Naive thymus-derived CD8-positive, alpha-beta T cell (primary cell): ENCODE results near the gene GAGE12G. TPM values are rescaled to one million over a fixed set of nuclear protein-coding genes. Genes with fewer than 3 reads are reported as not detected.
"Not testable (repeated sequence)": the region's sequence is repeated elsewhere in the genome, so short reads cannot be mapped to it uniquely, and the experiment has no call there.

ENCODE experiments used
- ATAC-seq, 2 donors: fragments of 150-1000 bp; cut with Tn5 transposase in 1 of 2; sonication (Bioruptor Pico), chemical (Tn5 transposase) in 1 of 2; 1 replicate in 1 of 2; 2 replicates in 1 of 2; pipeline ENCODE4 v1.10.0; 2021; ENCODE audit warnings: mild to moderate bottlenecking in 2 of 2, moderate library complexity in 2 of 2
- POLR2A ChIA-PET: fragments of 350-600 bp; sonication (Branson Sonifier 250); formaldehyde crosslinking; loops from one replicate; lab custom pipeline; 2021; ENCODE audit warnings: antibody characterized with exemption; lab: Charles Lee
- DNase-seq, 10 donors: peaks; one replicate each; pipeline versions ENCODE4 v3.0.0 to v3.0.0-alpha.2; 2020 to 2022
- H3K27ac Mint-ChIP-seq, 10 donors: one replicate each; pipeline ENCODE4 v1.8.0; 2020 to 2022; ENCODE audit warnings: mild to moderate bottlenecking in 10 of 10, mixed read lengths in 10 of 10, moderate library complexity in 4 of 10, inconsistent platforms in 1 of 10
- H3K27me3 Mint-ChIP-seq, 5 donors: one replicate each; pipeline ENCODE4 v1.8.0; 2021 to 2022; ENCODE audit warnings: mixed read lengths in 5 of 5
- H3K36me3 Mint-ChIP-seq, 3 donors: one replicate each; pipeline ENCODE4 v1.8.0; 2020 to 2022; ENCODE audit warnings: mixed read lengths in 3 of 3, mild to moderate bottlenecking in 2 of 3, inconsistent platforms in 1 of 3
- H3K4me1 Mint-ChIP-seq, 4 donors: one replicate each; pipeline ENCODE4 v1.8.0; 2021 to 2022; ENCODE audit warnings: mixed read lengths in 4 of 4
- H3K4me3 Mint-ChIP-seq, 10 donors: one replicate each; pipeline ENCODE4 v1.8.0; 2020 to 2022; ENCODE audit warnings: mild to moderate bottlenecking in 10 of 10, mixed read lengths in 10 of 10, moderate library complexity in 6 of 10, inconsistent platforms in 1 of 10
- H3K9me3 Mint-ChIP-seq, 9 donors: one replicate each; pipeline ENCODE4 v1.8.0; 2020 to 2022; ENCODE audit warnings: mixed read lengths in 9 of 9, mild to moderate bottlenecking in 3 of 9, inconsistent platforms in 1 of 9, moderate library complexity in 1 of 9
- polyA plus RNA-seq, 3 donors: library from polyadenylated mRNA; unstranded; fragments of 300-500 nt; fragmentation: Illumina TruSeq; gene quantifications; one replicate each; pipeline ENCODE4 v1.2.3, GENCODE V29; 2021
- total RNA-seq, 8 experiments: library from RNA in 2 of 8; stranded (reverse) in 2 of 8; gene quantifications; one replicate each; pipeline ENCODE4 v1.2.3 and lab custom pipeline; 2021 to 2026

The GAGE12G gene, protein sequence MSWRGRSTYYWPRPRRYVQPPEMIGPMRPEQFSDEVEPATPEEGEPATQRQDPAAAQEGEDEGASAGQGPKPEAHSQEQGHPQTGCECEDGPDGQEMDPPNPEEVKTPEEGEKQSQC
- total RNA-seq (not detected), polyA plus RNA-seq (not detected), total RNA-seq (lab: John Stamatoyannopoulos, UW) (0 reads per million in 6 experiments)

DNA sequence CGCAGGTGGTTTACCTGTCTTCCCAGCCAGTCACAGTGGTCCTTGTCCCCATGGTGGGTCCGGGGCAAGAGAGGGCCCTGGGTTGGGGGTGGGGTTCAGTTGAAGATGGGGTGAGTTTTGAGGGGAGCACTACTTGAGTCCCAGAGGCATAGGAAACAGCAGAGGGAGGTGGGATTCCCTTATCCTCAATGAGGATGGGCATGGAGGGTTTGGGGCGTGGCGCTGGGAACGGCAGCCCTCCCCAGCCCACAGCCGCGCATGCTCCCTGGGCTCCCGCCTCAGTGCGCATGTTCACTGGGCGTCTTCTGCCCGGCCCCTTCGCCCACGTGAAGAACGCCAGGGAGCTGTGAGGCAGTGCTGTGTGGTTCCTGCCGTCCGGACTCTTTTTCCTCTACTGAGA, at the start of gene GAGE12G:
GAGE12G (plus strand) TSS at position 301 of the 400 bp plus-strand sequence. CDS start 1,155 bp downstream, outside the sequence.
- H3K4me1 Mint-ChIP-seq, ATAC-seq, H3K36me3 Mint-ChIP-seq, POLR2A ChIA-PET, H3K27me3 Mint-ChIP-seq, DNase-seq, H3K27ac Mint-ChIP-seq, H3K9me3 Mint-ChIP-seq, H3K4me3 Mint-ChIP-seq: not testable (repeated sequence)

GRCh38 chrX:49531877-49532276, 38.3 kb upstream of the GAGE12G start, which contains the start of gene GAGE12C:
TSS of gene GAGE12C (plus strand) at chrX:49532177. CDS start at chrX:49533332, 1,155 bp downstream.
- DNase-seq, H3K27ac Mint-ChIP-seq, H3K9me3 Mint-ChIP-seq, H3K36me3 Mint-ChIP-seq, H3K4me1 Mint-ChIP-seq, POLR2A ChIA-PET, ATAC-seq, H3K27me3 Mint-ChIP-seq, H3K4me3 Mint-ChIP-seq: not testable (repeated sequence)

GRCh38 chrX:49541433-49541832, 28.8 kb upstream of the GAGE12G start, which contains the start of gene GAGE12D:
TSS of gene GAGE12D (plus strand) at chrX:49541733. CDS start at chrX:49542888, 1,155 bp downstream.
- H3K4me3 Mint-ChIP-seq, H3K9me3 Mint-ChIP-seq, H3K36me3 Mint-ChIP-seq, H3K27me3 Mint-ChIP-seq, H3K4me1 Mint-ChIP-seq, ATAC-seq, DNase-seq, H3K27ac Mint-ChIP-seq, POLR2A ChIA-PET: not testable (repeated sequence)

DNA sequence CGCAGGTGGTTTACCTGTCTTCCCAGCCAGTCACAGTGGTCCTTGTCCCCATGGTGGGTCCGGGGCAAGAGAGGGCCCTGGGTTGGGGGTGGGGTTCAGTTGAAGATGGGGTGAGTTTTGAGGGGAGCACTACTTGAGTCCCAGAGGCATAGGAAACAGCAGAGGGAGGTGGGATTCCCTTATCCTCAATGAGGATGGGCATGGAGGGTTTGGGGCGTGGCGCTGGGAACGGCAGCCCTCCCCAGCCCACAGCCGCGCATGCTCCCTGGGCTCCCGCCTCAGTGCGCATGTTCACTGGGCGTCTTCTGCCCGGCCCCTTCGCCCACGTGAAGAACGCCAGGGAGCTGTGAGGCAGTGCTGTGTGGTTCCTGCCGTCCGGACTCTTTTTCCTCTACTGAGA, 19.2 kb upstream of the GAGE12G start, which contains the start of gene GAGE12E:
GAGE12E (plus strand) TSS at position 301 of the 400 bp plus-strand sequence. CDS start 1,155 bp downstream, outside the sequence.
- ATAC-seq, POLR2A ChIA-PET, H3K9me3 Mint-ChIP-seq, H3K36me3 Mint-ChIP-seq, H3K4me1 Mint-ChIP-seq, H3K4me3 Mint-ChIP-seq, DNase-seq, H3K27me3 Mint-ChIP-seq, H3K27ac Mint-ChIP-seq: not testable (repeated sequence)

DNA sequence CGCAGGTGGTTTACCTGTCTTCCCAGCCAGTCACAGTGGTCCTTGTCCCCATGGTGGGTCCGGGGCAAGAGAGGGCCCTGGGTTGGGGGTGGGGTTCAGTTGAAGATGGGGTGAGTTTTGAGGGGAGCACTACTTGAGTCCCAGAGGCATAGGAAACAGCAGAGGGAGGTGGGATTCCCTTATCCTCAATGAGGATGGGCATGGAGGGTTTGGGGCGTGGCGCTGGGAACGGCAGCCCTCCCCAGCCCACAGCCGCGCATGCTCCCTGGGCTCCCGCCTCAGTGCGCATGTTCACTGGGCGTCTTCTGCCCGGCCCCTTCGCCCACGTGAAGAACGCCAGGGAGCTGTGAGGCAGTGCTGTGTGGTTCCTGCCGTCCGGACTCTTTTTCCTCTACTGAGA, 9.7 kb upstream of the GAGE12G start, which contains the start of gene GAGE12F:
GAGE12F (plus strand) TSS at position 301 of the 400 bp plus-strand sequence. CDS start 1,155 bp downstream, outside the sequence.
- H3K36me3 Mint-ChIP-seq, H3K4me1 Mint-ChIP-seq, POLR2A ChIA-PET, ATAC-seq, H3K27ac Mint-ChIP-seq, H3K9me3 Mint-ChIP-seq, DNase-seq, H3K4me3 Mint-ChIP-seq, H3K27me3 Mint-ChIP-seq: not testable (repeated sequence)

DNA sequence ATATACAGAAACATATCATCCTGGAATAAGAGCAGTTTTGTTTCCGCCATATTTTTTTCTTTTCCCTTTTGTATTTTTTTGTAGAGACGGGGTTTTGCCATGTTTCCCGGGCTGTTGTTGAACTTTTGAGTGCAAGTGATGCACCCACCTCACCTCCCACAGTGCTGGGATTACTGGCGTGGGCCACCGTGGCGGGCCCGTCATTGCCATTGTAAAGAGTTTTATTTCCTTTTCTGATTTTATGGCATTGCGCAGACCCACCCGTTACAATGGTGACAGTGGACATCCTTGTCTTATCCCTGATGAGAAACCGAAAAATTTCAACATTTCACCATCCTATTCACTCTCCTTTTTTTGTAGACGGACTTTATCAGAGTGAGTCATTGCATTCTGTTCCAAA, 1.5 kb upstream of the GAGE12G start:
- ATAC-seq, H3K4me3 Mint-ChIP-seq, H3K9me3 Mint-ChIP-seq, H3K4me1 Mint-ChIP-seq, H3K36me3 Mint-ChIP-seq, H3K27ac Mint-ChIP-seq, POLR2A ChIA-PET, H3K27me3 Mint-ChIP-seq: not testable (repeated sequence)
- DNase-seq: peak in 1 of 10 donors; percentile 3

- H3K4me1 Mint-ChIP-seq, H3K36me3 Mint-ChIP-seq, H3K4me3 Mint-ChIP-seq, POLR2A ChIA-PET, H3K9me3 Mint-ChIP-seq, DNase-seq, H3K27ac Mint-ChIP-seq, H3K27me3 Mint-ChIP-seq, ATAC-seq: not testable (repeated sequence)
Measured at GRCh38 chrX:49569152-49569551, 1.0 kb upstream of the GAGE12G start.

GRCh38 chrX:49579649-49580048, 9.4 kb downstream of the GAGE12G start, which contains the start of gene GAGE12H:
TSS of gene GAGE12H (plus strand) at chrX:49579949. CDS start at chrX:49581104, 1,155 bp downstream.
- H3K27me3 Mint-ChIP-seq, DNase-seq, ATAC-seq, H3K9me3 Mint-ChIP-seq, H3K36me3 Mint-ChIP-seq, H3K4me3 Mint-ChIP-seq, H3K4me1 Mint-ChIP-seq, POLR2A ChIA-PET, H3K27ac Mint-ChIP-seq: not testable (repeated sequence)

DNA sequence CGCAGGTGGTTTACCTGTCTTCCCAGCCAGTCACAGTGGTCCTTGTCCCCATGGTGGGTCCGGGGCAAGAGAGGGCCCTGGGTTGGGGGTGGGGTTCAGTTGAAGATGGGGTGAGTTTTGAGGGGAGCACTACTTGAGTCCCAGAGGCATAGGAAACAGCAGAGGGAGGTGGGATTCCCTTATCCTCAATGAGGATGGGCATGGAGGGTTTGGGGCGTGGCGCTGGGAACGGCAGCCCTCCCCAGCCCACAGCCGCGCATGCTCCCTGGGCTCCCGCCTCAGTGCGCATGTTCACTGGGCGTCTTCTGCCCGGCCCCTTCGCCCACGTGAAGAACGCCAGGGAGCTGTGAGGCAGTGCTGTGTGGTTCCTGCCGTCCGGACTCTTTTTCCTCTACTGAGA, 19.0 kb downstream of the GAGE12G start, which contains the start of gene GAGE2A:
GAGE2A (plus strand) TSS at position 301 of the 400 bp plus-strand sequence. CDS start 1,155 bp downstream, outside the sequence.
- H3K36me3 Mint-ChIP-seq, H3K4me3 Mint-ChIP-seq, H3K27ac Mint-ChIP-seq, POLR2A ChIA-PET, H3K4me1 Mint-ChIP-seq, H3K27me3 Mint-ChIP-seq, ATAC-seq, DNase-seq, H3K9me3 Mint-ChIP-seq: not testable (repeated sequence)

GRCh38 chrX:49589769-49590478, 19.7 kb downstream of the GAGE12G start:
- H3K36me3 Mint-ChIP-seq, H3K9me3 Mint-ChIP-seq, H3K27me3 Mint-ChIP-seq, H3K27ac Mint-ChIP-seq, POLR2A ChIA-PET, ATAC-seq, H3K4me1 Mint-ChIP-seq, H3K4me3 Mint-ChIP-seq: not testable (repeated sequence)
- peak in 5 of 10 donors; percentile 0 to 55 (median 5) for DNase-seq

- H3K4me1 Mint-ChIP-seq, H3K27me3 Mint-ChIP-seq, DNase-seq, ATAC-seq, POLR2A ChIA-PET, H3K27ac Mint-ChIP-seq, H3K36me3 Mint-ChIP-seq, H3K4me3 Mint-ChIP-seq, H3K9me3 Mint-ChIP-seq: not testable (repeated sequence)
Measured at GRCh38 chrX:49590488-49590887, 20.3 kb downstream of the GAGE12G start.

- H3K27ac Mint-ChIP-seq, ATAC-seq, H3K4me1 Mint-ChIP-seq, H3K27me3 Mint-ChIP-seq, POLR2A ChIA-PET, DNase-seq, H3K4me3 Mint-ChIP-seq, H3K36me3 Mint-ChIP-seq, H3K9me3 Mint-ChIP-seq: not testable (repeated sequence)
Measured at GRCh38 chrX:49598720-49599119, 28.5 kb downstream of the GAGE12G start, which contains the start of gene GAGE1. TSS of gene GAGE1 (plus strand) at chrX:49599020. CDS start at chrX:49600175, 1,155 bp downstream.

- H3K27ac Mint-ChIP-seq: no peak overlapping the region
- no peaks in the 10 kb centered on the region for H3K4me1 Mint-ChIP-seq
- no peaks in the 10 kb centered on the region for H3K27me3 Mint-ChIP-seq
- peaks cover 0 to 2% (median 0%) of the 10 kb centered on the region in 9 donors for H3K9me3 Mint-ChIP-seq
- no peak for DNase-seq
- ATAC-seq: no peak
- no peak overlapping the region for H3K4me3 Mint-ChIP-seq
- POLR2A ChIA-PET: no interaction called here
- peaks cover 0 to 4% (median 0%) of the 10 kb centered on the region in 3 donors for H3K36me3 Mint-ChIP-seq
Measured at GRCh38 chrX:49610718-49611310, 40.6 kb downstream of the GAGE12G start.
